Adrenal gland (tissue), 12 donors: ENCODE data around the gene KIAA0930. TPM values are rescaled to one million over a fixed set of nuclear protein-coding genes. Genes with fewer than 3 reads are reported as not detected.

Source experiments
- DNase-seq, 7 donors: peaks; one replicate each; pipeline ENCODE4 v3.0.0-alpha.2; 2019 to 2020
- H3K27ac ChIP-seq, 5 donors: fragments of 200-600 bp; sonication (generic) in 4 of 5; 1 replicate in 3 of 5; 2 replicates in 2 of 5; pipeline versions ENCODE4 v1.5.1 to v1.8.0; 2016 to 2020; ENCODE audit warnings: mild to moderate bottlenecking in 1 of 5
- H3K27me3 ChIP-seq: fragments of 200-600 bp; 2 replicates; pipeline ENCODE4 v1.8.0; 2021
- H3K36me3 ChIP-seq, 2 donors: fragments of 200-600 bp; replicated peaks in 1 of 2; 1 replicate in 1 of 2; 2 replicates in 1 of 2; pipeline versions ENCODE4 v1.5.1 to v1.8.0; 2018 to 2022
- H3K4me1 ChIP-seq, 2 donors: fragments of 200-600 bp; replicated peaks in 1 of 2; 1 replicate in 1 of 2; 2 replicates in 1 of 2; pipeline versions ENCODE4 v1.5.1 to v1.8.0; 2018 to 2021
- H3K4me3 ChIP-seq, 4 donors: fragments of 200-600 bp; sonication (generic) in 3 of 4; one replicate each; pipeline ENCODE4 v1.5.1; 2016 to 2018
- H3K9me3 ChIP-seq, 3 donors: fragments of 200-600 bp; sonication (generic) in 1 of 3; replicated peaks in 1 of 3; 1 replicate in 2 of 3; 2 replicates in 1 of 3; pipeline versions ENCODE4 v1.5.1 to v1.8.0; 2016 to 2021
- POLR2A ChIP-seq, 2 donors: fragments of 450-650 bp; IDR thresholded peaks; one replicate each; pipeline ENCODE4 v1.6.1; 2017; ENCODE audit warnings: antibody characterized with exemption in 2 of 2, mild to moderate bottlenecking in 2 of 2, moderate library complexity in 1 of 2
- WGBS, 4 donors: extraction: QIAGEN DNeasy Blood & Tissue Kit in 2 of 4; methylation state at CpG; one replicate each; pipeline versions ENCODE4 v1.1.5 to v1.1.7; 2013 to 2017; 5-methylcytosine and 5-hydroxymethylcytosine counted together
- intact Hi-C, 2 donors: fragments of 100-400 bp; cut with DNase I; formaldehyde crosslinking; loops; one replicate each; pipeline versions ENCODE4 v1.14.1 to v1.15.0; 2022 to 2023
- polyA plus RNA-seq, 3 donors: library from polyadenylated mRNA; stranded (reverse); fragments of 200-250 nt in 2 of 3; fragments of 350-450 nt in 1 of 3; fragmentation: Illumina TruSeq in 1 of 3; extraction: RNeasy Lipid Tissue Mini Kit (QIAGEN cat#74804) in 1 of 3; gene quantifications; one replicate each; pipeline ENCODE4 v1.2.3, GENCODE V29; 2013 to 2014
- total RNA-seq, 9 donors: library from RNA; depleted of rRNA in 4 of 9; stranded (reverse); fragments of >200 nt in 4 of 9; fragments of 120-200 nt in 1 of 9; fragmentation: NEBNext Ultra II Directional in 1 of 9; extraction: Animal tissue kit (Norgen Biotek cat#: 25700) in 1 of 9; gene quantifications; one replicate each; pipeline versions ENCODE4 v1.1.0 to v1.2.4, GENCODE V29; 2013 to 2023
- TF ChIP-seq, protein P1 (sequence below), 6 experiments: fragments of 450-650 bp in 4 of 6; fragments of 200-600 bp in 2 of 6; sonication (generic) in 1 of 6; IDR thresholded peaks; 1 replicate in 5 of 6; 2 replicates in 1 of 6; pipeline versions ENCODE4 v1.5.1 to v1.8.0; 2016 to 2021; ENCODE audit warnings: antibody characterized with exemption in 6 of 6, mild to moderate bottlenecking in 2 of 6, moderate library complexity in 1 of 6
- donor health status: healthy with polysubstance abuse.
- donor health status: Bipolar disorder and iron deficiency.
- donor health status: DM: yes; HTN: yes; CAD: no.
- donor health status: DM: no; HTN: no; CAD: no.
- donor health status: DM: no; HTN: no; CAD: no.
- donor health status: DM: yes; HTN: yes; CAD: no.

KIAA0930 gene
- total and polyA plus RNA-seq, 12 donors, result 40.3 to 183 (median 96.4) TPM

GRCh38 chr22:45169591-45170466 lies 70.9 kb downstream of the KIAA0930 start:
- H3K27ac ChIP-seq, result peak overlapping the region; percentile 14 to 79 (median 69)
- peaks cover 0 to 63% of the 10 kb centered on the region in 2 donors for H3K36me3 ChIP-seq
- H3K27me3 ChIP-seq, result no peaks in the 10 kb centered on the region
- peak in 1 of 2 donors; percentile 28 for TF ChIP-seq POLR2A (IDR thresholded peaks at IDR 0.05)
- TF ChIP-seq, protein P1, sequence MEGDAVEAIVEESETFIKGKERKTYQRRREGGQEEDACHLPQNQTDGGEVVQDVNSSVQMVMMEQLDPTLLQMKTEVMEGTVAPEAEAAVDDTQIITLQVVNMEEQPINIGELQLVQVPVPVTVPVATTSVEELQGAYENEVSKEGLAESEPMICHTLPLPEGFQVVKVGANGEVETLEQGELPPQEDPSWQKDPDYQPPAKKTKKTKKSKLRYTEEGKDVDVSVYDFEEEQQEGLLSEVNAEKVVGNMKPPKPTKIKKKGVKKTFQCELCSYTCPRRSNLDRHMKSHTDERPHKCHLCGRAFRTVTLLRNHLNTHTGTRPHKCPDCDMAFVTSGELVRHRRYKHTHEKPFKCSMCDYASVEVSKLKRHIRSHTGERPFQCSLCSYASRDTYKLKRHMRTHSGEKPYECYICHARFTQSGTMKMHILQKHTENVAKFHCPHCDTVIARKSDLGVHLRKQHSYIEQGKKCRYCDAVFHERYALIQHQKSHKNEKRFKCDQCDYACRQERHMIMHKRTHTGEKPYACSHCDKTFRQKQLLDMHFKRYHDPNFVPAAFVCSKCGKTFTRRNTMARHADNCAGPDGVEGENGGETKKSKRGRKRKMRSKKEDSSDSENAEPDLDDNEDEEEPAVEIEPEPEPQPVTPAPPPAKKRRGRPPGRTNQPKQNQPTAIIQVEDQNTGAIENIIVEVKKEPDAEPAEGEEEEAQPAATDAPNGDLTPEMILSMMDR (IDR thresholded peaks at IDR 0.05), result no peak
- 49 to 61% (median 51%) methylated on average over 19 of the region's 19 CpGs for WGBS, 4 donors
- H3K4me1 ChIP-seq, result peaks cover 13 to 37% of the 10 kb centered on the region in 2 donors
- H3K9me3 ChIP-seq, result no peaks in the 10 kb centered on the region
- peak; percentile 65 to 87 (median 77) for DNase-seq
- intact Hi-C loops, result loop anchor here in 1 of 2 donors (10.0 kb wide), 1 partner anchor 75 kb away; the partner anchor contains the start of gene KIAA0930
- peak overlapping the region in 1 of 4 donors; percentile 2 for H3K4me3 ChIP-seq

DNA sequence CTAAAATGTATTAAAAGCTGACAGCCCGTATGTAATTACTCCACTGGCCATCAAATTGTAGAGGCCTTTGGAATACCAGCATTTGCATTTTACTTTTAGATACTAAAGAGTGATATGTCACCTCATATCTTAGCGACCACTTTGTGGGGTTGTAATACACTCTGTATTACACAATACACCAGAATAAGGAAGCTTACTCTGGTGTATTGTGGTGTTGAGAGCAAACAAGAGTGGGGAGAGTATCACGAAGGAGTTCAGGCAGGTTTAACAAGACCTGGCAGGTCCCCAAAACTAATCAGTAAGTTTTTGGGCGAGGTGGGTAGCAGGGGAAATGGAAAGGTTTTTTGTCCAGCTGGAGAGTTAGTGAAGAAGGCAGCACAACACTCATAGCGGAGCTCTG lies 73.8 kb downstream of the KIAA0930 start:
- peaks cover 0 to 34% of the 10 kb centered on the region in 2 donors for H3K36me3 ChIP-seq
- intact Hi-C loops, result loop anchor here in 1 of 2 donors (10.0 kb wide), 1 partner anchor 78 kb away; the partner anchor contains the start of gene KIAA0930
- TF ChIP-seq, protein P1 (IDR thresholded peaks at IDR 0.05), result no peak
- TF ChIP-seq POLR2A (IDR thresholded peaks at IDR 0.05), result no peak
- H3K4me3 ChIP-seq, result no peak overlapping the region
- DNase-seq, result no peak
- H3K27ac ChIP-seq, result no peak overlapping the region
- H3K27me3 ChIP-seq, result no peaks in the 10 kb centered on the region
- H3K4me1 ChIP-seq, result peaks cover 20 to 47% of the 10 kb centered on the region in 2 donors
- WGBS, 4 donors, result 69 to 74% (median 72%) methylated on average over 5 of the region's 5 CpGs
- no peaks in the 10 kb centered on the region for H3K9me3 ChIP-seq

DNA sequence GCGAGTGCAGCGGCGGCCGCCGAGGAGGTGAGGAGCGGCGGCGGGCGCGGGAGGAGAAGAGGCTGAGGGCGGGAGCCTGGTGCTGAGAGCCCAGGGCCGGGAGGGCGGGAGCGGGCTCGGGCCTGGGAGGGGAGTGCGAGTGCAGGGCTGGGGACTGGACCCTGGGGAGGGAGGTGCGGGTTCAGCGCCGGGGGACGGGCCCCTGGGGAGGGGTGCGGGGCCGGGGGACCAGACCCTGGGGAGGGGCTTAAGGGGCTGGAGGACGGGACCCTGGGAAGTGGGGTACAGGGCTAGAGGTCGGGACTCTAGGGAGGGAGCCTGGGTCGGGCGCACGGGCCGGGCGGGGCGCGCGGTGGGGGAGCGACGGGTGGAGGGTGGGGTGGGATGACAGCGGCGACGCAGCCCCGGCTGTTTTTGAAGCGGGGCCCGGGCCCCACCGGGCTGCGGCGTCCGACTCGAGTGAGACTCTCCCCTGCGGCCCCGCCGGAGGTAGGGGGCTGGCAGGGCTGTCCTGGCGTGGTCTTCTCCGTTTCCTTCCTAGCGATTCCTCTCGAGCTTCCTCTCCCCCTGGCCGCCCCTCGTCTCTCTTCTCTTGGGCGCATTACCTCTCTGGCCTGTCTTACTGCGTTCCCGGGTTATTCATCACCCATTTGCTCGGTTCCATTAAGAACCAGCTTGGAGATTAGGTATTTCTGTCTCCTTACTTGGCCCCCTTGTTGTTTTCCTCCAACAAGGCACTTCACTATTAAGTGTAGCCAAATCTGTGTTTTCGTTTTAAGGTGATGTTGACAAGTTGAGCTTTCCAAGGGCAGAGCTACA lies 76.2 kb downstream of the KIAA0930 start:
- 0 to 1% (median 1%) methylated on average over 10 to 59 of the region's 59 CpGs for WGBS, 4 donors
- H3K36me3 ChIP-seq, result peaks cover 0 to 12% of the 10 kb centered on the region in 2 donors
- peak overlapping the region; percentile 64 to 98 (median 76) for H3K4me3 ChIP-seq
- intact Hi-C loops, result loop anchor here in 1 of 2 donors (10.0 kb wide), 1 partner anchor 80 kb away; the partner anchor contains the start of gene KIAA0930
- H3K27ac ChIP-seq, result peak overlapping the region; percentile 47 to 99 (median 83)
- no peaks in the 10 kb centered on the region for H3K9me3 ChIP-seq
- peak in 3 of 7 donors; percentile 30 to 55 (median 45) for DNase-seq
- TF ChIP-seq POLR2A (IDR thresholded peaks at IDR 0.05), result no peak
- TF ChIP-seq, protein P1 (IDR thresholded peaks at IDR 0.05), result no peak
- no peaks in the 10 kb centered on the region for H3K27me3 ChIP-seq
- H3K4me1 ChIP-seq, result peaks cover 18 to 47% of the 10 kb centered on the region in 2 donors
